ENCODE results near the gene INPPL1.

DNA sequence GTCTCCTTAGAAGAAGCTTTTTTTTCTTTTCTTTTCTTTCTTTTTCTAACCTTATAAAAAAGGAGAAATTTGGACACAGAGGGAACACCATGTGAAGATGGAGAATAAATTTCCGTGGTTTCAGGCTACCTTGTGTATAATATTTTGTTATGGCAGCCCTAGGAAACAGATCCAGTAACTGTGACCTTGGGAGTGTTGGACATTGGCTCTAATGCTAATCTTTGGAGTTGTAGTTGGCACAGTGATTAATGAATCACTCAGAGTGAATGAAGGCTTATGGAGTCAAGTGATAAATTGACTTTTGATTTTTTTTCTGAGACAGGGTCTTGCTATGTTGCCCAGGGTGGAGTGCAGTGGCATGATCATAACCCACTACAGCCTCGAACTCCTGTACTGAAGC is 34.9 kb downstream of the INPPL1 start:
- TF ChIP-seq POLR2A (IDR thresholded peaks at IDR 0.05): no peak
- TF ChIP-seq, protein P1, sequence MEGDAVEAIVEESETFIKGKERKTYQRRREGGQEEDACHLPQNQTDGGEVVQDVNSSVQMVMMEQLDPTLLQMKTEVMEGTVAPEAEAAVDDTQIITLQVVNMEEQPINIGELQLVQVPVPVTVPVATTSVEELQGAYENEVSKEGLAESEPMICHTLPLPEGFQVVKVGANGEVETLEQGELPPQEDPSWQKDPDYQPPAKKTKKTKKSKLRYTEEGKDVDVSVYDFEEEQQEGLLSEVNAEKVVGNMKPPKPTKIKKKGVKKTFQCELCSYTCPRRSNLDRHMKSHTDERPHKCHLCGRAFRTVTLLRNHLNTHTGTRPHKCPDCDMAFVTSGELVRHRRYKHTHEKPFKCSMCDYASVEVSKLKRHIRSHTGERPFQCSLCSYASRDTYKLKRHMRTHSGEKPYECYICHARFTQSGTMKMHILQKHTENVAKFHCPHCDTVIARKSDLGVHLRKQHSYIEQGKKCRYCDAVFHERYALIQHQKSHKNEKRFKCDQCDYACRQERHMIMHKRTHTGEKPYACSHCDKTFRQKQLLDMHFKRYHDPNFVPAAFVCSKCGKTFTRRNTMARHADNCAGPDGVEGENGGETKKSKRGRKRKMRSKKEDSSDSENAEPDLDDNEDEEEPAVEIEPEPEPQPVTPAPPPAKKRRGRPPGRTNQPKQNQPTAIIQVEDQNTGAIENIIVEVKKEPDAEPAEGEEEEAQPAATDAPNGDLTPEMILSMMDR (IDR thresholded peaks at IDR 0.05): no peak

Measured in lower leg skin (tissue), 3 donors.